Measurements from ENCODE around the gene NUP43. TPM values are rescaled to one million over a fixed set of nuclear protein-coding genes. Genes with fewer than 3 reads are reported as not detected.

NUP43 gene
- total and polyA plus RNA-seq, 10 of the 15 experiments (the other 5 are each of a cell fraction or from before 2014, with no cell fraction given), result 8.9 to 54.2 (median 27.7) TPM

DNA sequence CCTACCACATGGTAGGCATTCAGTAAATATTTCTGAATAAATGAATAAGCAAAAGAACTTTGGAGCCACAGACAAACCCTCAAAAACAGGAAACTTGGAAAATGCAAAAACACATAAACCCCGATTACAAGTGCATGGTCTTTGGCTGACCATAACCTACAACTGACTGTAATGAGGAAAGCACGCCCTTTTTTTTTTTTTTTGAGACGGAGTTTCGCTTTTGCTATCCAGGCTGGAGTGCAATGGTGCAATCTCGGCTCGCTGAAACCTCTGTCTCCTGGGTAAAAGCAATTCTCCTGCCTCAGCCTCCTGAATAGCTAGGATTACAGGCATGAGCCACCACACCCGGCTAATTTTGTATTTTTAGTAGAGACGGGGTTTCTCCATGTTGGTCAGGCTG lies 16.5 kb downstream of the NUP43 start (continued):
- TF ChIP-seq E2F8 (IDR thresholded peaks at IDR 0.05; ENCODE audit: low read depth, partially characterized antibody) (no peak), RCOR1 (conservative IDR thresholded peaks at IDR 0.05; ENCODE audit: low read depth, low read length) (no peak), EGR1 (IDR thresholded peaks at IDR 0.05; ENCODE audit: borderline replicate concordance in 1 of 2, low read depth in 2 of 2, low read length in 2 of 2) (no peak), DPF2 (IDR thresholded peaks at IDR 0.05) (no peak), NRF1 (conservative IDR thresholded peaks at IDR 0.05; ENCODE audit: low read depth, low read length) (no peak)

- no peaks in the 10 kb centered on the region for H3K9me3 ChIP-seq (replicated peaks; ENCODE audit: control insufficient read depth, insufficient read depth, low read length)
- H2AFZ ChIP-seq (ENCODE audit: control insufficient read depth, low read depth, low read length), result no peak overlapping the region
- ATAC-seq, result no peak
- ChIA-PET CTCF (no interaction called here), POLR2A (no interaction called here), RAD21 (ENCODE audit: unreplicated experiment) (no interaction called here), SMC1A (ENCODE audit: uncharacterized antibody, unreplicated experiment) (no interaction called here)
- no peaks in the 10 kb centered on the region for H3K79me2 ChIP-seq (ENCODE audit: control insufficient read depth, insufficient read depth, low read length)
- no peak overlapping the region for H3K27ac ChIP-seq (ENCODE audit: control insufficient read depth, insufficient read depth)
- H3K9ac ChIP-seq (ENCODE audit: control insufficient read depth, insufficient read depth, low read length), result no peak overlapping the region
- FAIRE-seq, result no peak
- no peaks in the 10 kb centered on the region for H3K4me1 ChIP-seq (ENCODE audit: control insufficient read depth, insufficient read depth, low read length)
- no peaks in the 10 kb centered on the region for H3K27me3 ChIP-seq (replicated peaks in 1 of 2; ENCODE audit: control insufficient read depth in 2 of 2, insufficient read depth in 2 of 2, low read length in 1 of 2)
- 95% methylated on average over 5 of the region's 5 CpGs for WGBS (ENCODE audit: insufficient coverage, insufficient replicate concordance, low lambda C conversion rate, missing lambda C conversion rate)
- H3K36me3 ChIP-seq (ENCODE audit: control insufficient read depth in 2 of 2, insufficient read depth in 2 of 2, low read length in 1 of 2), result peaks cover 7 to 9% of the 10 kb centered on the region in 2 experiments
- intact Hi-C loops (cut with micrococcal nuclease; ENCODE audit: unreplicated experiment) (loop anchor here (10.0 kb wide), 3 partner anchors 136 to 286 kb away; partner anchors contain the start of gene LRP11), in situ Hi-C loops (cut with MboI) (no loop called here)
- no peak overlapping the region for H3K4me2 ChIP-seq (ENCODE audit: control insufficient read depth, insufficient read depth)
- BruUV-seq (replicated peaks), result no TSS peak
- no peak overlapping the region for H3K4me3 ChIP-seq
- H4K20me1 ChIP-seq (ENCODE audit: control insufficient read depth, insufficient read depth), result no peaks in the 10 kb centered on the region
- DNase-seq (ENCODE audit: low read depth, low spot score), result no peak
- TF ChIP-seq ESRRA (IDR thresholded peaks at IDR 0.05; ENCODE audit: low read length), result no peak
- no peak for TF ChIP-seq FOXM1 (IDR thresholded peaks at IDR 0.05; ENCODE audit: low read depth, low read length)
- TF ChIP-seq, protein P1, sequence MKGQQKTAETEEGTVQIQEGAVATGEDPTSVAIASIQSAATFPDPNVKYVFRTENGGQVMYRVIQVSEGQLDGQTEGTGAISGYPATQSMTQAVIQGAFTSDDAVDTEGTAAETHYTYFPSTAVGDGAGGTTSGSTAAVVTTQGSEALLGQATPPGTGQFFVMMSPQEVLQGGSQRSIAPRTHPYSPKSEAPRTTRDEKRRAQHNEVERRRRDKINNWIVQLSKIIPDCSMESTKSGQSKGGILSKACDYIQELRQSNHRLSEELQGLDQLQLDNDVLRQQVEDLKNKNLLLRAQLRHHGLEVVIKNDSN (IDR thresholded peaks at IDR 0.05; ENCODE audit: borderline replicate concordance, extremely low read length, insufficient read depth, low read depth, low read length), result no peak
- TF ChIP-seq MEF2B (IDR thresholded peaks at IDR 0.05; ENCODE audit: partially characterized antibody, poor library complexity, severe bottlenecking), result no peak
- TF ChIP-seq, protein P2, sequence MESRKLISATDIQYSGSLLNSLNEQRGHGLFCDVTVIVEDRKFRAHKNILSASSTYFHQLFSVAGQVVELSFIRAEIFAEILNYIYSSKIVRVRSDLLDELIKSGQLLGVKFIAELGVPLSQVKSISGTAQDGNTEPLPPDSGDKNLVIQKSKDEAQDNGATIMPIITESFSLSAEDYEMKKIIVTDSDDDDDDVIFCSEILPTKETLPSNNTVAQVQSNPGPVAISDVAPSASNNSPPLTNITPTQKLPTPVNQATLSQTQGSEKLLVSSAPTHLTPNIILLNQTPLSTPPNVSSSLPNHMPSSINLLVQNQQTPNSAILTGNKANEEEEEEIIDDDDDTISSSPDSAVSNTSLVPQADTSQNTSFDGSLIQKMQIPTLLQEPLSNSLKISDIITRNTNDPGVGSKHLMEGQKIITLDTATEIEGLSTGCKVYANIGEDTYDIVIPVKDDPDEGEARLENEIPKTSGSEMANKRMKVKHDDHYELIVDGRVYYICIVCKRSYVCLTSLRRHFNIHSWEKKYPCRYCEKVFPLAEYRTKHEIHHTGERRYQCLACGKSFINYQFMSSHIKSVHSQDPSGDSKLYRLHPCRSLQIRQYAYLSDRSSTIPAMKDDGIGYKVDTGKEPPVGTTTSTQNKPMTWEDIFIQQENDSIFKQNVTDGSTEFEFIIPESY (IDR thresholded peaks at IDR 0.05), result no peak
- TF ChIP-seq SMAD5 (IDR thresholded peaks at IDR 0.05; ENCODE audit: low read depth), result no peak
- no peak for TF ChIP-seq ZZZ3 (IDR thresholded peaks at IDR 0.05; ENCODE audit: control insufficient read depth, insufficient read length, low read depth)
- no peak for TF ChIP-seq HDAC2 (IDR thresholded peaks at IDR 0.05)
- TF ChIP-seq NRF1 (conservative IDR thresholded peaks at IDR 0.05; ENCODE audit: low read depth, low read length), result no peak
- TF ChIP-seq KAT2A (conservative IDR thresholded peaks at IDR 0.05; ENCODE audit: control insufficient read depth, low read depth, low read length), result no peak
- TF ChIP-seq PKNOX1 (IDR thresholded peaks at IDR 0.05), result no peak
- TF ChIP-seq RELA (IDR thresholded peaks at IDR 0.05; ENCODE audit: borderline replicate concordance, partially characterized antibody), result no peak
Observed at GRCh38 chr6:149728499-149729234, 17.7 kb downstream of the NUP43 start.

Data from GM12878 (cell line).